ENCODE data around the gene ARPC4.

GRCh38 chr3:9831253-9831652, 38.4 kb downstream of the ARPC4 start:
- TF ChIP-seq GATA2 (IDR thresholded peaks at IDR 0.05; ENCODE audit: low read depth, low read length): no peak
- TF ChIP-seq GATA3 (IDR thresholded peaks at IDR 0.05; ENCODE audit: low read depth, low read length): no peak

Data from SH-SY5Y (cell line).